ENCODE results near the gene SSX2IP.

SSX2IP gene

DNA sequence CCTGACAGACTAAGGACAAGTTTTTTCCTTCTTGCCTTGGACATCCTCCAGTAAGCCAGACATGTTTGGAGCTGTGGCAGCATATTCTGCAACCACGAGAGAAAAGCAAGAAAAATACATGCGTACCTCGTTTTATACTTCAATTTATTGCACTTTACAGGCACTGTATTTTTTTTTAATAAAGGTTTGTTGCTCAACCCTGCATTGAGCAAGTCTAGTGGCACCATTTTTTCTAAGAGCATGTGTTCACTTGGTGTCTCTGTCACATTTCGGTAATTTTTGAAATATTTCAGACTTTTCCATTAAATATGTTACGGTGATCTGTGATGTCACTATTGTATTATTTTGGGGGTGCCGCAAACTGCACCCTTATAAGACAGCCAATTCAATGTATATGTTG lies 2.1 kb upstream of the SSX2IP start:
- Histone ChIP-seq H3K27me3 (ENCODE audit: control insufficient read depth in 1 of 2, insufficient read depth in 2 of 2, low read length in 2 of 2) (no peaks in the 10 kb centered on the region), H3K27ac (ENCODE audit: low read length) (no peak overlapping the region), H3K9me3 (ENCODE audit: control insufficient read depth in 2 of 2, low read length in 2 of 2) (no peaks in the 10 kb centered on the region), H3K9ac (ENCODE audit: low read length in 2 of 2) (no peak overlapping the region), H3K4me1 (ENCODE audit: control insufficient read depth, insufficient read depth, low read length) (peaks cover 7% of the 10 kb centered on the region), H3K4me3 (ENCODE audit: low read length in 2 of 2) (no peak overlapping the region), H3K36me3 (ENCODE audit: control insufficient read depth in 2 of 2, insufficient read depth in 2 of 2, low read length in 2 of 2) (no peaks in the 10 kb centered on the region)

DNA sequence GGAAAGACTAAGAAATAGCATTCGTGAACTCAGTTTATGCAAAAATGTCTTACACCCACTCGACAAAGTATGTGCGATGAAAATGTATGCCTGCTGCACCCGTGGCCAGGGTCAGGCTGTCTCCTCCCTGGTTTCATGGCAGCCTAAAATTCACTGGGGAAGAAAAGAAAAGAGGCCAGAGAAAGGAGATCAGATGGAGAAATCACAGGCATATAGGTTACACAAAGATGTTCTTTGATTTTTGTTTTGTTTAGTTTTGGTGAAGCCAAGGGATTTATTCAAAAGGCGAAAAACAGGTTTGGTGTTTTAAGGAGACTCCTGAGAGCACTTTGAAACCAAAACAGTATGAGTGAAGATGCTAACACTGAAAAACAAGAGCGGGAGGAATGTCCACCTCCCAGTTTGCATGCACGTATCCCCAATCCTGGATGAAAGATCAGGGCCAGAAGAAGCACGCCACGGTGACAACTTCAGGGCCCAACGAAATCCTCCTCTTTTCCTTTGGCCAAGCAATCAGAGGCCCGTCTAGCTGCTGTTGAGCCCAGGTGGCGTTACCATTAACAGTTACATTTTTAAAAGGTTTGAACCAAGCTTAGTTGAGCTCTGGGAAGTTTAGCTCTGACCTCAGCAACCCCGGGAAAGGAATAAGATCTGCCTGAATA lies 992 bp upstream of the SSX2IP start:
- H3K27ac ChIP-seq (ENCODE audit: low read length): peak overlapping the region; percentile 53
- H3K4me3 ChIP-seq (ENCODE audit: low read length in 2 of 2): peak overlapping the region; percentile 83 to 87
- no peaks in the 10 kb centered on the region for H3K36me3 ChIP-seq (ENCODE audit: control insufficient read depth in 2 of 2, insufficient read depth in 2 of 2, low read length in 2 of 2)
- no peaks in the 10 kb centered on the region for H3K9me3 ChIP-seq (ENCODE audit: control insufficient read depth in 2 of 2, low read length in 2 of 2)
- H3K9ac ChIP-seq (ENCODE audit: low read length in 2 of 2): peak overlapping the region; percentile 51 to 78
- peaks cover 5% of the 10 kb centered on the region for H3K4me1 ChIP-seq (ENCODE audit: control insufficient read depth, insufficient read depth, low read length)
- H3K27me3 ChIP-seq (ENCODE audit: control insufficient read depth in 1 of 2, insufficient read depth in 2 of 2, low read length in 2 of 2): no peaks in the 10 kb centered on the region

DNA sequence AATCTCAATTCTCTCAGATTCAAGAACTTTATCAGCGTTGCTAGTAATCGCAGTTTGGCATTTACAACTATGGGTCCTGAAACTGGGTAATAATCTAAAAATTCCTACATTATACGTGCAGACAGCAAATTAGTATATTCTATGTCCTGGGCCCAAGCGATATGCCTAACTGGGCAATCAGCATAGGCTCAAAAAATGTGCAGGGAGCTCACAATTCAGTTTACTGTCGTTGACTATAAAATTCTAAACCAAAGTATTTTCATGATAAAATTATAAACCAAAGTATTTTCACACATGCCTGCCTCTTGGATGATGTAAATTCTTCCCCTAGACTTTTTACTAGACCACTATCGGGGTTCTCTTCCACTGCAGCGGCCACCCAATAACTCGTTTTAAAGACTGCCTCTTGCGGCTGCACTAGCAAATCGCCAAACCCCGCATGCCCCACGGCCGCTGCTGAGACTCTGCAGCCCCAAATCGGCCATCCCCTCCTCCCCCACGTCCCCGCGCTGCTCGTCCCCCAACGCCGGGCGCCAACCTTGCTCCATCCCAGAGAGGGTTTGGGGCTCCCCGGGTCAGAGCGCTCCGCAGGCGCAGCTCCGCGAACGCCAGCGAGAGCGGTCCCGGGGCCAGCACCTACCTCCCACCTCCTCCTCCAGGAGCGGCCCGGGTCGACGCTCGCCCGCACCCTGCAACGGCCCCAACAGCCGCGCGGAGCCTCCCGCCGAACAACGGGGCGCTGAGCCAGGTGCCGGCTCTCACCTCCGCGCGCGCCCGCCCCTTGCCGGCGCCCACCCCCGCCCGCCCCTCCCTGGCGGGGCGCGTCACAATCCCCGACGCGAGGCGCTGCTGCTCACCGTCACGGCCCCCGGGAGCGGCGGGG lies 506 bp downstream of the SSX2IP start:
- Histone ChIP-seq H3K4me1 (ENCODE audit: control insufficient read depth, insufficient read depth, low read length) (peaks cover 5% of the 10 kb centered on the region), H3K4me3 (ENCODE audit: low read length in 2 of 2) (peak overlapping the region; percentile 61 to 83), H3K9ac (ENCODE audit: low read length in 2 of 2) (peak overlapping the region; percentile 37 to 52), H3K36me3 (ENCODE audit: control insufficient read depth in 2 of 2, insufficient read depth in 2 of 2, low read length in 2 of 2) (no peaks in the 10 kb centered on the region), H3K9me3 (ENCODE audit: control insufficient read depth in 2 of 2, low read length in 2 of 2) (no peaks in the 10 kb centered on the region), H3K27ac (ENCODE audit: low read length) (peak overlapping the region; percentile 53), H3K27me3 (ENCODE audit: control insufficient read depth in 1 of 2, insufficient read depth in 2 of 2, low read length in 2 of 2) (no peaks in the 10 kb centered on the region)

DNA sequence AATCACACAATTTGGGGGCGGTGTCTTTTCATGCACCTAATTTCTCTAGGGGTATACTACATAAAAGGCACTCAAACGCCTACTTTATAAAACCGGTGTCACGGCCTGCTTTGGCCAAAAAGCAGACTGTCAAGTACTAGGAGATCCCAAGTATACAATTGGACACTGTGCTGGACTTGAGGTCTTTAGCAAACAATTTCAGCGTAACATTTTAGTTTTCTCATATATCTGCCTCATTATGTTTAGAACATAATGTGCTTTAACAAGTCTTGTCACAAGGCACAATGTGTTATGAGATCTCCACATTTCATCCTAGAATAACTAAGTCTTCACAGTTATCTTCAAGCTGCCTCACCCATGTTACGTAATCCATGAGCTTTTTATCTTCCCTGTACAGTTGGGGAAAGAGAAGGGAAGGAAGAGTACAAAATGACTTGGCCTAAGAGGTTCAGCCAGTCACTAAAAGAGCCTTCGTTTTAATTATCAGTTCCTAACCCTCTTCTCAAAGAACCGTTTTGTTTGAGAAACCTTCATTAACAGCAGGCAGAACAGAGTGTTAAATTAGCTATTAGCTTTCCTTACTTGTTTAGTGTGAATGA lies 1.7 kb downstream of the SSX2IP start:
- Histone ChIP-seq H3K9me3 (ENCODE audit: control insufficient read depth in 2 of 2, low read length in 2 of 2) (no peaks in the 10 kb centered on the region), H3K4me3 (ENCODE audit: low read length in 2 of 2) (peak overlapping the region in 1 of 2 donors; percentile 7), H3K27me3 (ENCODE audit: control insufficient read depth in 1 of 2, insufficient read depth in 2 of 2, low read length in 2 of 2) (no peaks in the 10 kb centered on the region), H3K36me3 (ENCODE audit: control insufficient read depth in 2 of 2, insufficient read depth in 2 of 2, low read length in 2 of 2) (no peaks in the 10 kb centered on the region), H3K4me1 (ENCODE audit: control insufficient read depth, insufficient read depth, low read length) (peaks cover 5% of the 10 kb centered on the region), H3K9ac (ENCODE audit: low read length in 2 of 2) (peak overlapping the region in 1 of 2 donors; percentile 52), H3K27ac (ENCODE audit: low read length) (no peak overlapping the region)

DNA sequence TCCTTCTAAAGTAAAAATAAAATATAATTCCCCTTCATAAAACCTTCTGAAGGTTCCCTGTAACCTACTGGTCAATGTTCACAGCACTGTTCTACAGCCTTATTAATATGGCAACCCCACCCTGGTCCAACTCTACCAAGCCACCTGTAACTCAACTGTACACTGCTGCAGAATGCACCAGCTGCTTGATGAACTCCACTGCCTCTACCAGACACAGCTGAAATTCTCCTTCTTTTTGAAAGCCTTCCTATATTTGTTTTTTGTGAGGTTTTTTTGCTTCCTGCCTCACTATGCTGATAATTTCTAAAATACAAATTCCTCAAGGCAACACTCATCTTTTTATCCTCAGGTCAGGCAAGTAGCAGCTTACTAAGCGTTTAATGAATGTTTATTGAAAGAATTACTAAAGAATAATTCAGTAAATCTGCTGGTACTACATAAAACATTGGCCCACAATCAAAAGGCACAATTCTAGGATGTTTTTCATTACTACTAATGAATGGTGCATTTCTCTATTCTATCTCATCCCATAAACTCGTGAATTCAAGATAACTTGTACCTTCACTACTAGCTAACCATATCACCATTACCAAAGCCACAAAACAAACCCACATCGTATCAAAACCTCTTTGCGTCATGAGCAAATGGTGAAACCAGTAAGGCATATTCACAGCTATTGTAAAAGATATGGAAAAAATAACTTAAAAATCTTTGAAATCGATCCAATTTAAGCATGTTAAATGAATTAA lies 2.4 kb downstream of the SSX2IP start:
- Histone ChIP-seq H3K9ac (ENCODE audit: low read length in 2 of 2) (no peak overlapping the region), H3K27me3 (ENCODE audit: control insufficient read depth in 1 of 2, insufficient read depth in 2 of 2, low read length in 2 of 2) (no peaks in the 10 kb centered on the region), H3K4me3 (ENCODE audit: low read length in 2 of 2) (peak overlapping the region in 1 of 2 donors; percentile 3), H3K36me3 (ENCODE audit: control insufficient read depth in 2 of 2, insufficient read depth in 2 of 2, low read length in 2 of 2) (no peaks in the 10 kb centered on the region), H3K9me3 (ENCODE audit: control insufficient read depth in 2 of 2, low read length in 2 of 2) (no peaks in the 10 kb centered on the region), H3K27ac (ENCODE audit: low read length) (no peak overlapping the region), H3K4me1 (ENCODE audit: control insufficient read depth, insufficient read depth, low read length) (peaks cover 5% of the 10 kb centered on the region)

DNA sequence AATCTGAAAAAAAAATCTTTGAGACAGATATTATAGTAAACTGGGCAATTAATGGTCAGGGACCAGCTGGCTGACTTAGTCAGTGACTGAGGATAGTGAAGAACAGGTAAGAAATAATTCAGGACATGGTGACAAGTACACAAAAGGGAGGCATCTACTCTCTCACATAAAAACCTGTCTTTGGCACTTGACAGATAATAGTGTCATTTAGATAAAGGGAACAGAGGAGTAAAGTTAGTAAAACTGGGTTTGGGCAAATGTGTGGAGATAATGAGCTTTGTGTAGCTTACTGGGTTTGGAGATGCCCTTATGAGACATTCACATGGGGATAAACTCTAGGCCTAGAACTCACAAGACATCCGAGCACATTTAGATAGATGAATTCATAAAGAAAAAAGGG lies 4.0 kb downstream of the SSX2IP start:
- Histone ChIP-seq H3K27me3 (ENCODE audit: control insufficient read depth in 1 of 2, insufficient read depth in 2 of 2, low read length in 2 of 2) (no peaks in the 10 kb centered on the region), H3K4me3 (ENCODE audit: low read length in 2 of 2) (no peak overlapping the region), H3K36me3 (ENCODE audit: control insufficient read depth in 2 of 2, insufficient read depth in 2 of 2, low read length in 2 of 2) (no peaks in the 10 kb centered on the region), H3K4me1 (ENCODE audit: control insufficient read depth, insufficient read depth, low read length) (peaks cover 3% of the 10 kb centered on the region), H3K27ac (ENCODE audit: low read length) (no peak overlapping the region), H3K9me3 (ENCODE audit: control insufficient read depth in 2 of 2, low read length in 2 of 2) (no peaks in the 10 kb centered on the region), H3K9ac (ENCODE audit: low read length in 2 of 2) (no peak overlapping the region)

DNA sequence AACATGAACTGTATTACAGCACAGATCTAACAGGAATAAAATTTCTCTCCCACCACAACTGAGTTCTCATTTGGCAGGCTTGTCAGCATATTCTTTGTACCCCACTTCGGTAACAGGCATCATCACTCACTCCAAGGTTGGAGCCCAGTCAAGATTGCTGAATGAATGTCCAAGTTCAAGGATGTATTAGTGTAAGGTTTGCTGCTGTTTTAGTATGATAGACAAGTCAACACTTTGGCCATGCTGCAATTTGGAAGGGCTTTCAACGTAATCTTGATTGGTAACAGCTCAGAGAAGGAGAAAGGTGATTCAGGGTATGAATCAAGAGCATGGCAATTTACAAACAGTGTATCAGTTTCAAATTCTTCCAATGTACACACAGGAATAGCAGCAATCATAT lies 6.8 kb downstream of the SSX2IP start:
- H3K9ac ChIP-seq (ENCODE audit: low read length in 2 of 2): no peak overlapping the region
- no peaks in the 10 kb centered on the region for H3K27me3 ChIP-seq (ENCODE audit: control insufficient read depth in 1 of 2, insufficient read depth in 2 of 2, low read length in 2 of 2)
- H3K4me3 ChIP-seq (ENCODE audit: low read length in 2 of 2): no peak overlapping the region
- no peaks in the 10 kb centered on the region for H3K9me3 ChIP-seq (ENCODE audit: control insufficient read depth in 2 of 2, low read length in 2 of 2)
- H3K4me1 ChIP-seq (ENCODE audit: control insufficient read depth, insufficient read depth, low read length): no peaks in the 10 kb centered on the region
- H3K27ac ChIP-seq (ENCODE audit: low read length): no peak overlapping the region
- no peaks in the 10 kb centered on the region for H3K36me3 ChIP-seq (ENCODE audit: control insufficient read depth in 2 of 2, insufficient read depth in 2 of 2, low read length in 2 of 2)

DNA sequence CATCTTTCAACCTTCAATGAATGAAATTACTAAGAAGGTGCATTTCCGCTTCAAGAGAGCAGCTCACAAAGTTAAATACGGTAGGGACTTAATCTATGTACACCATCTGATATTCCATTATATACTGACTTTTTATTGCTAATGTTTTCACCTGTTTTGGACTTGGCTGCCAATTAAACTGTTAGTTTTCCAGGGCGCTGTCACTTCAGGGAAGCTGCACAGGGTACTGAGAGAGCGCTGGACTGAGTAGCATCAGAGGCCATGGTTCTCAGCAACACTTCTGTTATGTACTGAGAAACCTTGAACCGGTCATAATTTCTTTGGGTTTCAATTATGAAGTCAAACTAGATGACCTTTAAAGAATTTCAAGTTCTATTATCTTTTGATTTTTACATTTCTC lies 8.2 kb downstream of the SSX2IP start:
- no peaks in the 10 kb centered on the region for H3K27me3 ChIP-seq (ENCODE audit: control insufficient read depth in 1 of 2, insufficient read depth in 2 of 2, low read length in 2 of 2)
- H3K27ac ChIP-seq (ENCODE audit: low read length): no peak overlapping the region
- H3K9ac ChIP-seq (ENCODE audit: low read length in 2 of 2): no peak overlapping the region
- no peaks in the 10 kb centered on the region for H3K4me1 ChIP-seq (ENCODE audit: control insufficient read depth, insufficient read depth, low read length)
- H3K4me3 ChIP-seq (ENCODE audit: low read length in 2 of 2): no peak overlapping the region
- no peaks in the 10 kb centered on the region for H3K9me3 ChIP-seq (ENCODE audit: control insufficient read depth in 2 of 2, low read length in 2 of 2)
- H3K36me3 ChIP-seq (ENCODE audit: control insufficient read depth in 2 of 2, insufficient read depth in 2 of 2, low read length in 2 of 2): peaks cover 0 to 2% of the 10 kb centered on the region in 2 donors

DNA sequence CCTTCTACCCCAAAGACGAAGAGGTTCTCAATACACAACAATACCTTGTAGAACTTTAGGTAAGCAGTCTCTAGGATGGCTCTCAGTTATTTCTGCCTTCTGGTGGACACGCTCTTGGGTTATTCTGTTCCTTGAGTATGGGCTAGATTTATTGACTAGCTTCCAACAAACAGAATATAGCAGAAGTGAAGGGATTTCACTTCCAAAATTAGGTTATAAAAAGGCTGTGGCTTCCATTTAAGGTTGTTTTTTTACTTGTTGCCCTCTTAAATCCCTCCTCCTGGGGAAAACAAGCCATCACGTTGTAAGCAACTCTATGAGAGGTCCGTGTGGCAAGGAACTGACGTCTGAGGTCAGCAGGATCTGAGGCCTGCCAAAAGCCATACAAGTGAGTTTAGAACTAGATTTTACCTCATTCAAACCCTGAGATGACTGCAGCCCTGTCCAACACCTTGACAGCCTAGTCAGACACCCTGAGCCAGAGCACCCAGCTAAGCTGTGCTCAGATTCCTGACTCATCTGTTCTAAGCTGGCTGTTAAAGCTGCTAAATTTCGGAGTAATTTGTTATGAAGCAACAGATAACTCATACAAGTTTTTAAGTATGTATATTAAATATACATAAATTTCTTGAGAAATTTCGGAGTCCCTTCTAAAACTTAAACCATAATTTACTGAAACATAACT lies 12.7 kb downstream of the SSX2IP start:
- no peaks in the 10 kb centered on the region for H3K4me1 ChIP-seq (ENCODE audit: control insufficient read depth, insufficient read depth, low read length)
- H3K9ac ChIP-seq (ENCODE audit: low read length in 2 of 2): no peak overlapping the region
- no peaks in the 10 kb centered on the region for H3K27me3 ChIP-seq (ENCODE audit: control insufficient read depth in 1 of 2, insufficient read depth in 2 of 2, low read length in 2 of 2)
- H3K9me3 ChIP-seq (ENCODE audit: control insufficient read depth in 2 of 2, low read length in 2 of 2): no peaks in the 10 kb centered on the region
- no peak overlapping the region for H3K27ac ChIP-seq (ENCODE audit: low read length)
- no peak overlapping the region for H3K4me3 ChIP-seq (ENCODE audit: low read length in 2 of 2)
- H3K36me3 ChIP-seq (ENCODE audit: control insufficient read depth in 2 of 2, insufficient read depth in 2 of 2, low read length in 2 of 2): peaks cover 0 to 2% of the 10 kb centered on the region in 2 donors

DNA sequence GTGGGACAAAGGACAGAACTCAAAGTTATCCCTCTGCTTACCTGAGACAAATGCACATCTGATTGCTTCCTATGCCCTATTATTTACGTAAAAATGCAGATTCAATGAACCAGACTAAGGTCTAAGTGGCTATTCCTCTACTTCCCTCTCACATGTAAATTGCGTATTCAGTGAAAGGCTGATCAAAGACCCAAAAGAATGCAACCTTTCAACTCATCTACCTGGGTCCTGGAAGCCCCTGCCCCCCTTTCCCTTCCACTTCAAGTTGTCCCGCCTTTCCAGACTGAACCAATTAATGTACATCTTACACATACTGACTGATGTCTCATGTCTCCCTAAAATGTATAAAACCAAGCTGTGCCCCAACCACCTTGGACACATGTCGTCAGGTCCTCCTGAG lies 14.6 kb downstream of the SSX2IP start:
- no peak overlapping the region for H3K27ac ChIP-seq (ENCODE audit: low read length)
- H3K4me3 ChIP-seq (ENCODE audit: low read length in 2 of 2): no peak overlapping the region
- H3K4me1 ChIP-seq (ENCODE audit: control insufficient read depth, insufficient read depth, low read length): no peaks in the 10 kb centered on the region
- H3K36me3 ChIP-seq (ENCODE audit: control insufficient read depth in 2 of 2, insufficient read depth in 2 of 2, low read length in 2 of 2): peaks cover 0 to 2% of the 10 kb centered on the region in 2 donors
- no peaks in the 10 kb centered on the region for H3K9me3 ChIP-seq (ENCODE audit: control insufficient read depth in 2 of 2, low read length in 2 of 2)
- H3K27me3 ChIP-seq (ENCODE audit: control insufficient read depth in 1 of 2, insufficient read depth in 2 of 2, low read length in 2 of 2): no peaks in the 10 kb centered on the region
- no peak overlapping the region for H3K9ac ChIP-seq (ENCODE audit: low read length in 2 of 2)

All from stomach smooth muscle (tissue), 2 donors.